CD4-positive, alpha-beta T cell (primary cell): Measurements from ENCODE around the gene BATF3. TPM values are rescaled to one million over a fixed set of nuclear protein-coding genes. Genes with fewer than 3 reads are reported as not detected.

Experiments used
- ATAC-seq: fragments of 200-7000 bp; cut with Tn5 transposase; one replicate; pipeline ENCODE4 v1.10.0; 2022; ENCODE audit warnings: mild to moderate bottlenecking; ENCODE audit not compliant: poor library complexity
- CTCF ChIA-PET: fragments of 350-600 bp; sonication (Branson Sonifier 250); formaldehyde crosslinking; loops from one replicate; lab custom pipeline; 2021; ENCODE audit warnings: antibody characterized with exemption, inconsistent platforms; lab: Charles Lee
- POLR2A ChIA-PET: fragments of 350-600 bp; sonication (Branson Sonifier 250); formaldehyde crosslinking; loops from one replicate; lab custom pipeline; 2021; ENCODE audit warnings: antibody characterized with exemption, inconsistent platforms; lab: Charles Lee
- DNase-seq, 14 experiments: peaks; one replicate each; pipeline ENCODE4 v3.0.0-alpha.2; 2013 to 2020; ENCODE audit warnings: mixed read lengths in 2 of 14
- H3K27ac ChIP-seq, 2 donors: one replicate each; pipeline versions ENCODE4 v1.5.1 to v1.7.0; 2013; ENCODE audit warnings: low read length in 2 of 2, low read depth in 1 of 2, mild to moderate bottlenecking in 1 of 2
- H3K27me3 ChIP-seq, 2 experiments: 1 replicate in 1 of 2; 2 replicates in 1 of 2; pipeline versions ENCODE4 v1.6.1 to v1.7.0; 2013; ENCODE audit warnings: low read length in 2 of 2, control low read depth in 1 of 2, mild to moderate bottlenecking in 1 of 2, moderate library complexity in 1 of 2; ENCODE audit not compliant: insufficient read depth in 2 of 2, control insufficient read depth in 1 of 2
- H3K36me3 ChIP-seq: one replicate; pipeline ENCODE4 v1.6.1; 2013; ENCODE audit warnings: low read length, control low read depth; ENCODE audit not compliant: insufficient read depth
- H3K4me1 ChIP-seq: one replicate; pipeline ENCODE4 v1.6.1; 2013; ENCODE audit warnings: low read length, control low read depth; ENCODE audit not compliant: insufficient read depth
- H3K4me3 ChIP-seq: one replicate; pipeline ENCODE4 v1.5.1; 2013; ENCODE audit warnings: mild to moderate bottlenecking, low read length, moderate library complexity
- H3K9me3 ChIP-seq, 2 experiments: 1 replicate in 1 of 2; 2 replicates in 1 of 2; pipeline versions ENCODE4 v1.6.1 to v1.7.0; 2013; ENCODE audit warnings: low read length in 2 of 2, mild to moderate bottlenecking in 2 of 2, control low read depth in 1 of 2, moderate library complexity in 1 of 2; ENCODE audit not compliant: control insufficient read depth in 1 of 2, insufficient read depth in 1 of 2
- H3K27ac Mint-ChIP-seq: one replicate; pipeline ENCODE4 v1.8.0; 2020; ENCODE audit warnings: mixed read lengths
- H3K27me3 Mint-ChIP-seq: one replicate; pipeline ENCODE4 v1.8.0; 2021; ENCODE audit warnings: mixed read lengths
- H3K36me3 Mint-ChIP-seq: one replicate; pipeline ENCODE4 v1.8.0; 2021; ENCODE audit warnings: low read depth, mixed read lengths
- H3K4me1 Mint-ChIP-seq: one replicate; pipeline ENCODE4 v1.8.0; 2021; ENCODE audit warnings: low read depth, mixed read lengths
- H3K4me3 Mint-ChIP-seq: one replicate; pipeline ENCODE4 v1.8.0; 2020; ENCODE audit warnings: mild to moderate bottlenecking, mixed read lengths
- H3K9me3 Mint-ChIP-seq: one replicate; pipeline ENCODE4 v1.8.0; 2020; ENCODE audit warnings: mixed read lengths
- intact Hi-C, 2 experiments: fragments of 100-400 bp; cut with DNase I in 1 of 2; cut with micrococcal nuclease in 1 of 2; formaldehyde crosslinking; loops; one replicate each; pipeline versions ENCODE4 v1.15.1 to v1.9.0; 2023 to 2025; cut with DNase I, micrococcal nuclease
- total RNA-seq, 174 experiments: library from RNA in 2 of 174; stranded (reverse) in 2 of 174; gene quantifications; one replicate each; pipeline ENCODE4 v1.2.3 and lab custom pipeline; 2021 to 2026
- TF ChIP-seq, protein P1 (sequence below): fragments of 200-600 bp; IDR thresholded peaks from one replicate; pipeline ENCODE4 v1.8.0; 2022; ENCODE audit warnings: antibody characterized with exemption, mild to moderate bottlenecking

The BATF3 gene
- total RNA-seq, 2 experiments from 2014 or later, result 0.92 to 1.2 TPM

DNA sequence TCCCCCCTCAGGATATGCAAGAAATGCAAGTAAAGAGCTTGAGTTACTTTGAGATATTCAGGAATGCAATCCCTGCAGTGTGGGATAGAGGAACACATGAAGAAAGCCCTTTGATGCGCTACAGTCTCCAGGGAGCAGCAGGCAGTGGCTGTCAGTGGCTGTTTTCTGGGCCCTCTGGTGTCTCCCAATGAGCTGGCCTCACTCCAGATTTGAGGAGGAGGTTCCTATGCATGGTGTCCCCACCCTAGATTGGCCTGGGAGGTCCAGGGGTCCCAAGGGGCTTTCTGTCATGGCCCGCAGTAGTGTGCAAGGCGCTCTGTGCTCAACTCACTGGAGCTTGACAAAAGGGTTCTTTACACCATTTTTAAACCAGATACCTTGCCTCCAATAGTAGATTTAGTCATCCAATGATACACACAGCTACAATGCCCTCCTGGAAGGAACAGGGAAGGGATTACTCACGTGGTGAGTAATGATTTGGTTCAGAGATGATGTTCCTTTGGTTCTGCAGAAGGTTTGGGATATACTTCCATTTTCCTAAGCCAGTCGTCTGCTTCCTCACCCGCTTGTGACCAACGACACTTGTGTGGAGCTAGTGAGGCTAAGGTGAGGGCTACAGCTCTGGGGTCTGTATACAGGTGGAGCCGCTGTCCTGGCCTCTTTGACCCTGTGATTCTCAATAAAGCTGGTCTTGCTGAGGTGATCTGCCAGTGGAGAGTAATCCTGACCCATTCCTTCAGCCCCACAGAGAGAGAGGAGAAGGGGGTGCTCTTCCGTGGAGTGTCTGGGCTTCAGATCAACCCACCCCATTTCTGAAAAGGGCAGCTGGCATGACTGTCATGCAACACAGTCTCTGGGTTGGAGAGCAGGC, 6.6 kb downstream of the BATF3 start:
- ATAC-seq, result no peak
- Mint-ChIP-seq H3K27me3 (no peaks in the 10 kb centered on the region), H3K36me3 (no peaks in the 10 kb centered on the region), H3K4me1 (peaks cover 14% of the 10 kb centered on the region), H3K4me3 (no peak overlapping the region), H3K27ac (no peak overlapping the region), H3K9me3 (no peaks in the 10 kb centered on the region)
- no peak for DNase-seq
- Histone ChIP-seq H3K27ac (no peak overlapping the region), H3K4me1 (peaks cover 7% of the 10 kb centered on the region), H3K9me3 (no peaks in the 10 kb centered on the region), H3K27me3 (no peaks in the 10 kb centered on the region), H3K4me3 (no peak overlapping the region), H3K36me3 (no peaks in the 10 kb centered on the region)
- TF ChIP-seq, protein P1, sequence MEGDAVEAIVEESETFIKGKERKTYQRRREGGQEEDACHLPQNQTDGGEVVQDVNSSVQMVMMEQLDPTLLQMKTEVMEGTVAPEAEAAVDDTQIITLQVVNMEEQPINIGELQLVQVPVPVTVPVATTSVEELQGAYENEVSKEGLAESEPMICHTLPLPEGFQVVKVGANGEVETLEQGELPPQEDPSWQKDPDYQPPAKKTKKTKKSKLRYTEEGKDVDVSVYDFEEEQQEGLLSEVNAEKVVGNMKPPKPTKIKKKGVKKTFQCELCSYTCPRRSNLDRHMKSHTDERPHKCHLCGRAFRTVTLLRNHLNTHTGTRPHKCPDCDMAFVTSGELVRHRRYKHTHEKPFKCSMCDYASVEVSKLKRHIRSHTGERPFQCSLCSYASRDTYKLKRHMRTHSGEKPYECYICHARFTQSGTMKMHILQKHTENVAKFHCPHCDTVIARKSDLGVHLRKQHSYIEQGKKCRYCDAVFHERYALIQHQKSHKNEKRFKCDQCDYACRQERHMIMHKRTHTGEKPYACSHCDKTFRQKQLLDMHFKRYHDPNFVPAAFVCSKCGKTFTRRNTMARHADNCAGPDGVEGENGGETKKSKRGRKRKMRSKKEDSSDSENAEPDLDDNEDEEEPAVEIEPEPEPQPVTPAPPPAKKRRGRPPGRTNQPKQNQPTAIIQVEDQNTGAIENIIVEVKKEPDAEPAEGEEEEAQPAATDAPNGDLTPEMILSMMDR, result no peak
- ChIA-PET POLR2A (no interaction called here), CTCF (no interaction called here)
- intact Hi-C loops, result no loop called here

DNA sequence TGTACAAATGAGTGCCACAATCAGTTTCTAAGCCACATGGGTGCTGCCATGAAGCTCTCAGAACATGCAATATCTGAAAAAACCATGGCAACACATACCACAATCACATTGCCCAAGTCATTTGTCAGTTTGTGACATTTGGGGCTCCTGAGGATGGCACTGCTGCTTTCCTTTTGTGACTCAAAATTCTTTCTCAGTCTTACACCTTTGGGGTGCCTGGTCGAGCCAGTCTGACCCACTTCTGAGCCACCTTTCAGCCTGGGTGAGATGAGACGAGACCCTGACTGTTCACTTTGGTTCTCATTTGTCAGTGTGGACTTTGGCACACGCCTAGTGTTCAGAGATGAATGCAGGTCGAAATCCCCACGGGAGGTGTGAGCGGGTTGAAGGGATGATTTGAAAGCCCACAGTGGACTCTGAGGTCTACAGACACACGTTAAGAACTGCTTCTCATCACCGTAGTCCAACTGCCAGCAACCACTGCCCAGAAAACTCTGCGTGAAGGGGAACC, 8.0 kb downstream of the BATF3 start:
- no peaks in the 10 kb centered on the region for H3K36me3 Mint-ChIP-seq
- H3K9me3 Mint-ChIP-seq, result no peaks in the 10 kb centered on the region
- Histone ChIP-seq H3K27ac (no peak overlapping the region), H3K4me3 (no peak overlapping the region), H3K9me3 (no peaks in the 10 kb centered on the region), H3K4me1 (peaks cover 1% of the 10 kb centered on the region), H3K27me3 (no peaks in the 10 kb centered on the region), H3K36me3 (no peaks in the 10 kb centered on the region)
- no peak overlapping the region for H3K4me3 Mint-ChIP-seq
- no peak overlapping the region for H3K27ac Mint-ChIP-seq
- ChIA-PET POLR2A (no interaction called here), CTCF (no interaction called here)
- H3K27me3 Mint-ChIP-seq, result no peaks in the 10 kb centered on the region
- no peak for ATAC-seq
- TF ChIP-seq, protein P1, result no peak
- no peak for DNase-seq
- H3K4me1 Mint-ChIP-seq, result peaks cover 8% of the 10 kb centered on the region
- intact Hi-C loops, result no loop called here

DNA sequence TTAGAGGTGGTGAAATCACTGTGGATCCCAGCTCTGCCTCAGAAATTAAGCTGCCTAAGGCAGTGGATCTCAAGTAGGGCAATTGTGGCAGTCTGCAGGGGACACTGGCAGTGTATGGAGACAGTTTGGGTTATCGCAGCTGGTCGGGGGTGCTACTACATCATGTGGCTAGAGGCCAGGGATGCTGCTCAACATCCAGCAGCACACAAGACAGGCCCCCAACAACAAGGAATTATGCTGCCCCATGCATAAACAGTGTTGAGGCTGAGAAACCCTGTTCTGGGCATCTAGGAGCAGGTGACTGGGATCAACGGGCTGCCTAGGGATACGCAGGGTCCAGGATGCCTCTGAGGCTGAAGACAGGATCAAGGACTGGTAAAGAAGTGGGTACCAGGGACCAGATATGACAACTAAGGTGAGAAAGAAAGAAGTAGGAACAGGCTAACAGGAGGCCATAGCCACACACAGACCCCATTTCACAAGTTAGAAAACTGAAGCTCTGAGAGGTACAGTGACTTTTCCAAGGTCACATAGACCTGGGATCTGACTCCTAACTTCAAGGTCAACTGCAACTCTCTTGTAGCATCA, 8.7 kb downstream of the BATF3 start:
- intact Hi-C loops, result no loop called here
- CTCF ChIA-PET, result no interaction called here
- no peaks in the 10 kb centered on the region for H3K9me3 Mint-ChIP-seq

More for the DNA sequence above, 8.7 kb downstream of the BATF3 start:
- no peaks in the 10 kb centered on the region for H3K27me3 Mint-ChIP-seq
- H3K36me3 Mint-ChIP-seq, result no peaks in the 10 kb centered on the region
- no peak for DNase-seq
- Histone ChIP-seq H3K4me1 (no peaks in the 10 kb centered on the region), H3K4me3 (no peak overlapping the region), H3K27me3 (no peaks in the 10 kb centered on the region), H3K9me3 (no peaks in the 10 kb centered on the region), H3K36me3 (no peaks in the 10 kb centered on the region), H3K27ac (no peak overlapping the region)
- no peak overlapping the region for H3K4me3 Mint-ChIP-seq
- TF ChIP-seq, protein P1, result no peak
- peaks cover 2% of the 10 kb centered on the region for H3K4me1 Mint-ChIP-seq
- POLR2A ChIA-PET, result no interaction called here
- no peak overlapping the region for H3K27ac Mint-ChIP-seq
- ATAC-seq, result no peak
